Fibroblast of villous mesenchyme (primary cell): Measurements from ENCODE around the gene ZNF407. TPM values are rescaled to one million over a fixed set of nuclear protein-coding genes. Genes with fewer than 3 reads are reported as not detected.
"Not testable (repeated sequence)": the region's sequence is repeated elsewhere in the genome, so short reads cannot be mapped to it uniquely, and the experiment has no call there.

ENCODE experiments used
- DNase-seq: peaks from one replicate; pipeline ENCODE4 v3.0.0-alpha.2; 2010; ENCODE audit warnings: low read depth
- H3K4me3 ChIP-seq: 2 replicates; pipeline ENCODE4 v1.5.1; 2011; ENCODE audit warnings: low read depth, mild to moderate bottlenecking, low read length
- total RNA-seq: library from RNA; depleted of rRNA; stranded (reverse); fragments of >200 nt; gene quantifications from 2 replicates; pipeline ENCODE4 v1.2.3, GENCODE V29; 2012
- TF ChIP-seq, protein P1 (sequence below): IDR thresholded peaks from 2 replicates; pipeline ENCODE4 v1.5.1; 2012; ENCODE audit warnings: low read depth, mild to moderate bottlenecking, low read length; ENCODE audit not compliant: insufficient read depth

Gene ZNF407
- total RNA-seq, 1 donor = 22.0 TPM

DNA sequence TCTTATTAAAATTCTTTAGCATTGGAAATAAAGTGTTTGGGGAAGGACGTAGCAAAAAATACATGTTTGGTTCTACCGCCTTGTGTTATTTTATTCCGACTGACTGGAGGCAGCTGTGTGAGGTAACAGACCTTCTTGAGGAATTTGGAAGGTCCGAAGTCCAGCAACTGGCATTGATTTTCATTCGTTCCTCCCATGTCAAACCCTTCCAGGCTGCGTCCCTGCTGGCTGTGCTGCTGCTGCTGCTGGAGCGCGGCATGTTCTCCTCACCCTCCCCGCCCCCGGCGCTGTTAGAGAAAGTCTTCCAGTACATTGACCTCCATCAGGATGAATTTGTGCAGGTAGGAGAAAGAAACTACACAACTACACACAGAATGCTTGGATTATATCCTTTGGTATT lies 41.5 kb upstream of the ZNF407 start:
- TF ChIP-seq, protein P1, sequence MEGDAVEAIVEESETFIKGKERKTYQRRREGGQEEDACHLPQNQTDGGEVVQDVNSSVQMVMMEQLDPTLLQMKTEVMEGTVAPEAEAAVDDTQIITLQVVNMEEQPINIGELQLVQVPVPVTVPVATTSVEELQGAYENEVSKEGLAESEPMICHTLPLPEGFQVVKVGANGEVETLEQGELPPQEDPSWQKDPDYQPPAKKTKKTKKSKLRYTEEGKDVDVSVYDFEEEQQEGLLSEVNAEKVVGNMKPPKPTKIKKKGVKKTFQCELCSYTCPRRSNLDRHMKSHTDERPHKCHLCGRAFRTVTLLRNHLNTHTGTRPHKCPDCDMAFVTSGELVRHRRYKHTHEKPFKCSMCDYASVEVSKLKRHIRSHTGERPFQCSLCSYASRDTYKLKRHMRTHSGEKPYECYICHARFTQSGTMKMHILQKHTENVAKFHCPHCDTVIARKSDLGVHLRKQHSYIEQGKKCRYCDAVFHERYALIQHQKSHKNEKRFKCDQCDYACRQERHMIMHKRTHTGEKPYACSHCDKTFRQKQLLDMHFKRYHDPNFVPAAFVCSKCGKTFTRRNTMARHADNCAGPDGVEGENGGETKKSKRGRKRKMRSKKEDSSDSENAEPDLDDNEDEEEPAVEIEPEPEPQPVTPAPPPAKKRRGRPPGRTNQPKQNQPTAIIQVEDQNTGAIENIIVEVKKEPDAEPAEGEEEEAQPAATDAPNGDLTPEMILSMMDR = no peak
- no peak overlapping the region for H3K4me3 ChIP-seq
- no peak for DNase-seq

DNA sequence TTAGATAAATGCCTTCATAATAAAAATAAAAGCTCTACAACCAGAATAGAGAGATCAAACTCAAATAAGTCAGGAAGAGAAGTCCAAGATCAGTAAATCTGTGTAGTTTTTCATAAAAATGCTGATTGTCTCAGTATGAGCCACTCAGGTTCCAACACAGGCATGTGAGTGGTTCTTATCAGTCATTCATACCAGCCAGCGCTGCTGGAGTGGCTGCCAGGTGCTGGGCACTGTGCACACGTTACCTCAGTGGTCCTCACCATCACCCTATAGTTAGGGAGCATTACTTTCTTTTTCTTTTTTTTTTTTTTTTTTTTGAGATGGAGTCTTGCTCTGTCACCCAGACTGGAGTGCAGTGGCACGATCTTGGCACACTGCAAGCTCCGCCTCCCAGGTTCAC lies 39.6 kb upstream of the ZNF407 start:
- TF ChIP-seq, protein P1 = no peak
- no peak for DNase-seq

DNA sequence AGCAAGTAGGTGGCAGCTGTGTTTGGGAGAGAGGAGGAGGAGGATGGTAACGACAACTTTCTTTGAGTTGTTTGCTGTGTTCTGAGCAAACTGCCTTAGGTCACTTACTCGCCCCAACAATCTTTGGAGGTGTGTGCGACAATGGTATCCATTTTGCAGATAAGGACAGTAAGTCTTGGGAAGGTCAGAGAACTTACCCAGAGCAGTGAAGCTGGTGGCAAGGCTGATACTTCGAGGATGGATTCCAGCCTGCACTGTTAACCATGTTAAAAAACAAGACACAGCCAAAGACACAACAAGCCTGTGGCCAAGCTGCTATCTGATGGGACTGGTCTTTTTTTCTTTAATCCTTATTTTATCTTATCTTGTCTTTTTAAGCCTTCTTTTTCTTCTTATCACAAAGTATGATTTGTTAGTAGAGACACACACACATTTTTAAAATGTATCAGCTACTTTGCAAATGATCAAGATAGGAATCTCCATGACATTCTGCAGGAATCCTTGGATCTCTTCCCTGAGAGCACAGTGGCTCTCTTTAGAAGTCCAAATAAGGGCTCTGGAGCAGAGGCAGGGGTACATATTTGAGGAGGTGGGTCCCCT lies 35.4 kb upstream of the ZNF407 start:
- TF ChIP-seq, protein P1 = no peak
- no peak overlapping the region for H3K4me3 ChIP-seq
- no peak for DNase-seq

More for the DNA sequence above, 39.6 kb upstream of the ZNF407 start:
- no peak overlapping the region for H3K4me3 ChIP-seq

DNA sequence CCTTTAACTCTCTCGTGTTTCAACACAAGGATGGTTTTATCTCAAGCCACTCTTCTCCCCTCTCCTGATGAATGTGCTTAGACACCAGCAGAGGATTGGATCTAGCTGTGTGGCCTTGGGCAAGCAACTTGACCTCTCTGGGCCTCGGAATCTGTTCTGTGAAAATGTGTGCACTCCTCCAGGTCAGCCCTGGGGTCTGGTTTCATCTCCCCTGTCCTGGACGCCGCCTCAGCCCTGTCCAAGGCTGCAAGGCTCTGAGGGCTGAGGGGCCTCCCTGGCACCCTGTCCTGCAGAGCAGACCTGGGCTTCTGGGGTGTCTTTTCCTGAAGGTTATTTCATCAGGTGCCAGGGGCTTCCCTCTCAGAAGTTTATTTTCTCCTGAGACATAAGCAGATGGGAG lies 34.9 kb upstream of the ZNF407 start:
- no peak overlapping the region for H3K4me3 ChIP-seq
- TF ChIP-seq, protein P1 = no peak
- no peak for DNase-seq

DNA sequence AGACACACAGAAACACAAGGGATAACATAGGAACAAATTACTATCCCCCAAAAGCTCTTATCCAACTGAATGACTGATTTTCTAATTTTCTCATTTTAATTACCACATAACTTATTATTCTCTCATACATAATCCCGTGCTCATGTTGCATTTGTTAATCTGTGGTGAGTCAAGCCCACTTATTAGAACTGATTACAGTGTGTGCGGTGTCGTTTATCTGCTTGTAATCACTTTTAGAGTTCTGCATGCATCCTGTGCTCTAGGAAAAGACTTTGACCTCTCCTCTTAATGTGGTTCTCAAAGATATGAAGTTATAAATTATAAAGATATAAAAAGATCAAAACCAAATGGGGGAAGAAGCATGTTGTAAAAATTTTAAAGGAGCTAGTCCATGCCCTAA lies 33.7 kb upstream of the ZNF407 start:
- TF ChIP-seq, protein P1 = no peak
- no peak overlapping the region for H3K4me3 ChIP-seq
- DNase-seq = no peak

DNA sequence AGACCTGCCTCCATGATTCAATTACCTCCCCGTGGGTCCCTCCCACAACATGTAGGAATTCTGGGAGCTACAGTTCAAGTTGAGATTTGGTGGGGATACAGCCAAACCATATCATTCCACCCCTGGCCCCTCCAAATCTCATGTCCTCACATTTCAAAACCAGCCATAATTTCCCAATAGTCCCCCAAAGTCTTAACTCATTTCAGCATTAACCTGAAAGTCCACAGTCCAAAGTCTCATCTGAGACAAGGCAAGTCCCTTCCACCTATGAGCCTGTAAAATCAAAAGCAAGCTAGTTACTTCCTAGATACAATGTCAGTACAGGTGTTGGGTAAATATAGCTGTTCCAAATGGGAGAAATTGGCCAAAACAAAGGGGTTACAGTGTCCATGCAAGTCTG lies 32.5 kb upstream of the ZNF407 start:
- DNase-seq, H3K4me3 ChIP-seq: not testable (repeated sequence)

DNA sequence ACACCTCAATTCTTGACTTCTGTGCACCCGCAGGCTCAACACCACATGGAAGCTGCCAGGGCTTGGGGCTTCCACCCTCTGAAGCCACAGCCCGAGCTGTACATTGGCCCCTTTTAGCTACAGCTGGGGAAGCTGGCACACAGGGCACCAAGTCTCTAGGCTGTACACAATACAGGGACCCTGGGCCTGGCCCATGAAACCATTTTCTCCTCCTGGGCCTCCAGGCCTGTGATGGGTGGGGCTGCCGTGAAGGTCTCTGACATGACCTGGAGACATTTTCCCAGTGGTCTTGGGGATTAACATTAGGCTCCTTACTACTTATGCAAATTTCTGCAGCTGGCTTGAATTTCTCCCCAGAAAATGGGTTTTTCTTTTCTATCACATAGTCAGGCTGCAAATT lies 31.7 kb upstream of the ZNF407 start:
- not testable (repeated sequence) for H3K4me3 ChIP-seq, DNase-seq

DNA sequence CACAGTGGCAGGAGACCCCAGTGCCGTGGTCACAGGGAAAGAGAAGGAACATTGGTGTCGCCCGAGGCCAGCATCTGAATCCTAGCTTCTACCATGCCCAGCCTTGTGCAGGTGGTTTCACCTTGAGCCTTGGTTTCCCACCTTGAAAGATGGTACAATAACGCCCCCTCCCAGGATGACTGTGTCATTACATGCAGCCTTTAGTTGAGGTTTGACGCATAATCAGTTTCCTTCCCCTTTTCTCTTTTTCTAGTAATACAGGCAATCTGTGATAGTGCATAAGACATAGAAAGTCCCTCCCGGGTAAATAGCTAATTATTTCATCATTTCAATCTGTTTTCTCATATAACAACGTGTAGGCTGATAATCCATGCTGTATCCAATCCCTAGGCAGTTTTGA lies 29.8 kb upstream of the ZNF407 start:
- TF ChIP-seq, protein P1 = no peak
- H3K4me3 ChIP-seq = no peak overlapping the region
- no peak for DNase-seq
